NCI-H1092 (cell line): ENCODE data around the gene BHMT2.

Experiments
- DNase-seq: peaks from one replicate; lab custom pipeline; 2025; lab: John Stamatoyannopoulos, UW

Gene BHMT2

GRCh38 chr5:79062436-79062835, 7.1 kb upstream of the BHMT2 start:
- DNase-seq = no peak

- DNase-seq = no peak
These were observed 742 bp downstream of the BHMT2 start for GRCh38 chr5:79070350-79070667.

- DNase-seq = no peak
These were observed 5.1 kb downstream of the BHMT2 start for GRCh38 chr5:79074641-79075040.

GRCh38 chr5:79075646-79076426, 6.3 kb downstream of the BHMT2 start:
- no peak for DNase-seq

GRCh38 chr5:79076819-79077218, 7.3 kb downstream of the BHMT2 start:
- no peak for DNase-seq

- no peak for DNase-seq
These were observed 8.3 kb downstream of the BHMT2 start for GRCh38 chr5:79077680-79078365.

- DNase-seq = no peak
These were observed 11.2 kb downstream of the BHMT2 start for GRCh38 chr5:79080804-79081203.

GRCh38 chr5:79081779-79082178, 12.2 kb downstream of the BHMT2 start:
- DNase-seq = no peak

GRCh38 chr5:79086116-79086515, 16.5 kb downstream of the BHMT2 start:
- DNase-seq = no peak

GRCh38 chr5:79088507-79088906, 18.9 kb downstream of the BHMT2 start:
- no peak for DNase-seq

GRCh38 chr5:79091064-79091463, 21.5 kb downstream of the BHMT2 start:
- no peak for DNase-seq

GRCh38 chr5:79093762-79094161, 24.2 kb downstream of the BHMT2 start:
- peak; percentile 43 for DNase-seq

GRCh38 chr5:79105868-79106267, 36.3 kb downstream of the BHMT2 start:
- DNase-seq = no peak

GRCh38 chr5:79107020-79107796, 37.6 kb downstream of the BHMT2 start:
- DNase-seq = no peak

GRCh38 chr5:79108086-79108485, 38.5 kb downstream of the BHMT2 start:
- no peak for DNase-seq

- DNase-seq = no peak
These were observed 39.2 kb downstream of the BHMT2 start for GRCh38 chr5:79108792-79109191.

GRCh38 chr5:79109527-79110492, 40.2 kb downstream of the BHMT2 start:
- DNase-seq = no peak

- DNase-seq = no peak
These were observed 41.9 kb downstream of the BHMT2 start, which contains the start of gene BHMT for GRCh38 chr5:79111387-79111959. Gene BHMT, plus strand, starts transcription at chr5:79111809. Its CDS starts 77 bp downstream, at chr5:79111886.

- DNase-seq = no peak
These were observed 42.6 kb downstream of the BHMT2 start for GRCh38 chr5:79111960-79112702.

- no peak for DNase-seq
These were observed 43.1 kb downstream of the BHMT2 start for GRCh38 chr5:79112703-79113058.

- no peak for DNase-seq
These were observed 49.9 kb downstream of the BHMT2 start for GRCh38 chr5:79119486-79119885.
